Spleen (tissue), 11 donors: ENCODE measurements around the gene LEKR1. TPM values are rescaled to one million over a fixed set of nuclear protein-coding genes. Genes with fewer than 3 reads are reported as not detected.
"Not testable (repeated sequence)": the region's sequence is repeated elsewhere in the genome, so short reads cannot be mapped to it uniquely, and the experiment has no call there.

Experiments used
- DNase-seq: peaks from one replicate; pipeline ENCODE4 v3.0.0-alpha.2; 2020
- H3K27ac ChIP-seq, 8 donors: fragments of 200-600 bp; sonication (generic) in 7 of 8; 1 replicate in 4 of 8; 2 replicates in 4 of 8; pipeline versions ENCODE4 v1.5.0 to v1.8.0; 2016 to 2021; ENCODE audit warnings: inconsistent platforms in 4 of 8, mild to moderate bottlenecking in 4 of 8, moderate library complexity in 1 of 8
- H3K27me3 ChIP-seq, 7 donors: fragments of 200-600 bp; sonication (generic) in 6 of 7; replicated peaks in 1 of 7; 1 replicate in 4 of 7; 2 replicates in 3 of 7; pipeline versions ENCODE4 v1.5.0 to v1.8.0; 2016 to 2021; ENCODE audit warnings: inconsistent platforms in 3 of 7, mild to moderate bottlenecking in 1 of 7
- H3K36me3 ChIP-seq, 6 donors: fragments of 200-600 bp; sonication (generic) in 5 of 6; 1 replicate in 4 of 6; 2 replicates in 2 of 6; pipeline versions ENCODE4 v1.5.0 to v1.8.0; 2016 to 2021; ENCODE audit warnings: inconsistent platforms in 2 of 6
- H3K4me1 ChIP-seq, 6 donors: fragments of 200-600 bp; sonication (generic) in 5 of 6; 1 replicate in 3 of 6; 2 replicates in 3 of 6; pipeline versions ENCODE4 v1.5.0 to v1.8.0; 2016 to 2021; ENCODE audit warnings: inconsistent platforms in 3 of 6
- H3K4me3 ChIP-seq, 8 donors: fragments of 200-600 bp; sonication (generic) in 7 of 8; 1 replicate in 4 of 8; 2 replicates in 4 of 8; pipeline versions ENCODE4 v1.5.0 to v1.8.0; 2016 to 2021; ENCODE audit warnings: inconsistent platforms in 4 of 8, mild to moderate bottlenecking in 4 of 8, moderate library complexity in 2 of 8
- H3K9me3 ChIP-seq, 8 donors: fragments of 200-600 bp; sonication (generic) in 7 of 8; 1 replicate in 4 of 8; 2 replicates in 4 of 8; pipeline versions ENCODE4 v1.5.0 to v1.8.0; 2016 to 2021; ENCODE audit warnings: inconsistent platforms in 4 of 8
- CTCF ChIP-seq, 11 experiments: fragments of 200-600 bp in 7 of 11; fragments of 450-650 bp in 4 of 11; sonication (generic) in 4 of 11; IDR thresholded peaks in 8 of 11; conservative IDR thresholded peaks in 3 of 11; 1 replicate in 7 of 11; 2 replicates in 4 of 11; pipeline versions ENCODE4 v1.4.0 to v1.8.0; 2016 to 2021; ENCODE audit warnings: antibody characterized with exemption in 11 of 11, inconsistent platforms in 4 of 11, mild to moderate bottlenecking in 1 of 11
- POLR2A ChIP-seq, 3 donors: fragments of 450-650 bp; IDR thresholded peaks; one replicate each; pipeline ENCODE4 v1.5.1; 2017; ENCODE audit warnings: antibody characterized with exemption in 3 of 3, mild to moderate bottlenecking in 1 of 3
- POLR2AphosphoS5 ChIP-seq, 3 donors: sonication (generic); formaldehyde crosslinking; IDR thresholded peaks; one replicate each; pipeline ENCODE4 v1.5.1; 2017; ENCODE audit warnings: antibody characterized with exemption in 3 of 3
- WGBS, 5 donors: extraction: QIAGEN DNeasy Blood & Tissue Kit in 3 of 5; methylation state at CpG; one replicate each; pipeline versions ENCODE4 v1.1.5 to v1.1.7; 2013 to 2018; 5-methylcytosine and 5-hydroxymethylcytosine counted together
- intact Hi-C: fragments of 100-400 bp; cut with DNase I; formaldehyde crosslinking; loops from one replicate; pipeline ENCODE4 v1.15.0; 2023; ENCODE audit warnings: low total_unique reads
- polyA plus RNA-seq, 3 donors: library from polyadenylated mRNA; stranded (reverse); fragments of 200-250 nt; gene quantifications; one replicate each; pipeline ENCODE4 v1.2.1, GENCODE V29; 2013
- total RNA-seq, 7 donors: library from RNA; depleted of rRNA in 3 of 7; stranded (reverse); fragments of >200 nt in 3 of 7; fragmentation: NEBNext Ultra II Directional in 4 of 7; extraction: Animal tissue kit (Norgen Biotek cat#: 25700) in 4 of 7; gene quantifications; one replicate each; pipeline versions ENCODE4 v1.1.0 to v1.2.1, GENCODE V29; 2016 to 2021
- donor health status: healthy with polysubstance abuse.
- donor health status: DM: no; HTN: no; CAD: no; lungs with moderate emphysema.
- donor health status: DM: no; HTN: no; CAD: no.
- donor health status: Bipolar disorder and iron deficiency.
- donor health status: healthy.
- donor health status: DM: no; HTN: no; CAD: no.
- donor health status: DM: yes; HTN: yes; CAD: no.

The LEKR1 gene
- total and polyA plus RNA-seq, 10 donors, result 0.48 to 7.5 (median 2.5) TPM

DNA sequence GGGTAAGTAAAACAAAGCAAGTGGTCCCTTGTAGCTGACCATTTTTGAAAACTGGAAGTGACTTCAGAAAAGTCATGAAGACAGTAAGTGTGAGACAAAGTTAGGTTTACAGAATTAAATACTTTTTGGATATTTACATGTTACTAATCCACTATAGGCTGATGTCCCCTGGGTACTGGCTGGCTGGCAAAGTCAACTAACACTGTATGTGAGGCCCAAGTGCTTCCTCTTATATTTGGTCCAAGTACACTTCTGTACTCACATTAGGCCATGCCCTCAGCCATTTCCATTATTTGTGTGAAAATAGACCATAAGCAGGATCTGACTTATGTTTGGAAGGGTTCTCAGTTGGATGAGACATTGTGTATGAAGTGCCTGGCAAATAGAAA, 5.5 kb upstream of the LEKR1 start:
- DNase-seq, result no peak
- intact Hi-C loops, result no loop called here
- no peaks in the 10 kb centered on the region for H3K36me3 ChIP-seq
- no peaks in the 10 kb centered on the region for H3K27me3 ChIP-seq
- no peaks in the 10 kb centered on the region for H3K9me3 ChIP-seq
- no peak overlapping the region for H3K27ac ChIP-seq
- TF ChIP-seq CTCF (IDR thresholded peaks at IDR 0.05 in 8 of 11, conservative IDR thresholded peaks at IDR 0.05 in 3 of 11) (no peak), POLR2AphosphoS5 (IDR thresholded peaks at IDR 0.05) (no peak), POLR2A (IDR thresholded peaks at IDR 0.05) (no peak)
- peaks cover 7 to 33% (median 20%) of the 10 kb centered on the region in 6 donors for H3K4me1 ChIP-seq
- H3K4me3 ChIP-seq, result no peak overlapping the region

GRCh38 chr3:156822626-156823260, 3.4 kb upstream of the LEKR1 start:
- H3K9me3 ChIP-seq, H3K27me3 ChIP-seq, H3K4me3 ChIP-seq, H3K36me3 ChIP-seq, intact Hi-C loops, H3K27ac ChIP-seq: not testable (repeated sequence)
- H3K4me1 ChIP-seq, result peaks cover 10 to 28% (median 17%) of the 10 kb centered on the region in 6 donors
- peak; percentile 74 for DNase-seq
- 94 to 98% (median 96%) methylated on average over 21 to 32 of the region's 32 CpGs for WGBS, 5 donors

DNA sequence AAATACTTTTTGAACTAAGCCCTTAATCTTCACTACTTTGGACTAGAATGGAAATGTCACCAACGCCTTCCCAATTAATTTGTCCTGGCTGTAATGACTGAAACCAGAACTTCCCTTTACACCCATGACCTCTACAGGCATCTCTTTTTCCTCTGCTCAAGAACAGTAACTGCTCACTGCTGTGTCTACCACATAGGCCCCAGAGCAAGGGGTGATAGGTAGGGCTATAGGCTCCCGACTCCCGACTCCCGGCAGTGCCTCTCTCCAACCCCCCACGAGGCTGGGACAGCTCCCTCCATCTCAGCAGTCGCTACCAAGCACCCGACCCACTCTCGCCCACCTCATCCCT, 384 bp upstream of the LEKR1 start:
- WGBS, 5 donors, result 4 to 5% (median 4%) methylated on average over 8 of the region's 8 CpGs
- intact Hi-C loops, result no loop called here
- peaks cover 4 to 19% (median 9%) of the 10 kb centered on the region in 6 donors for H3K4me1 ChIP-seq

DNA sequence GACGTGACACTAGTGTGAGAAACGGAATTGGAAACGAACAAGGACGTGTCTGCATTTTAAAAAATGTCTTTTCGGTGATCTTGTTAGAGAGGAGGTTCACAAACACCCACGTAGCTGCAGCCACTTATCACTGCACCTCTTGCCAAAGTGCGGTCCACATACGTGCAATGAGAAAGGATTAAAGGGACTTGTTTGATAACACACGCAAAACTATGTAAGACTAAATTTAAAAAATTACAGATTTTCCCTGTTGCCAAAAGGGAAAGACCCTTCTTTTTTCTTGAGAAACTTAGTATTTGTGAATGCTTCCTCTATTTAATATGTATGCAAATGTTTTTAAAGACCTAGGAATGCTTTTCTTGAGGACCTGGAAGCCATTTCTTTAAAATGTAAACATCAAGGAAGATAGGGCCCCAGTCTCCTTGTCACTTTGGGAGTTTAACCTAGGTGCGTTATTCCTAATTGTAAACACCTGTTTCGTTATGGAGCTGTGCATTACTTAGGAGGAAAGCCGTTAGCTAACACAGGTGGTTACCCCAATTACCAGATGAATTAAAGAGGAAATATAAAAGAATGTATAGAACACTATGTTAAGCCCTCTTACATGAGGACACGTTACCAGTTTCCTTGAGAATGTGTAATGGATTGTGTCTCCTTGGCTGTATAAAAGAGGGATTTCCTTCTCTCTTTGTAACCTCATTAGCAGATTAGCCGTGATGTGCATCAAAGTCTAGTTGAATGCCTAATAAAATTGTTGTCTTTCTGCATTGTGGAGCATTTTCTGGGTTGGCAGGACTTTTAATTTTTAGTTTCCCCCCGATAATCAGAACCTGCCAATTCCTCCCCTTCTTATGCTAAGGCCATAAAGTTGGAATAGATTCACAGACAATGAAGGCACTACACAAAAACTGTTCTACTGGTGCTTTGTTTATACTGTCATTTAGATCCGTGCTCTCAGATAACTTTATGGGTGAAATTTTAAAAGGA, 1.0 kb downstream of the LEKR1 start:
- TF ChIP-seq POLR2A (IDR thresholded peaks at IDR 0.05), result no peak
- TF ChIP-seq CTCF (IDR thresholded peaks at IDR 0.05 in 8 of 11, conservative IDR thresholded peaks at IDR 0.05 in 3 of 11), result no peak
- no peak for TF ChIP-seq POLR2AphosphoS5 (IDR thresholded peaks at IDR 0.05)
- no peak for DNase-seq
- H3K9me3 ChIP-seq, result no peaks in the 10 kb centered on the region
- H3K27me3 ChIP-seq, result no peaks in the 10 kb centered on the region
- 40 to 48% (median 44%) methylated on average over 16 of the region's 16 CpGs for WGBS, 5 donors
- peaks cover 4 to 19% (median 9%) of the 10 kb centered on the region in 6 donors for H3K4me1 ChIP-seq
- intact Hi-C loops, result no loop called here
- H3K4me3 ChIP-seq, result peak overlapping the region; percentile 54 to 93 (median 72)
- peak overlapping the region; percentile 63 to 95 (median 90) for H3K27ac ChIP-seq
- no peaks in the 10 kb centered on the region for H3K36me3 ChIP-seq

More for the DNA sequence above, 384 bp upstream of the LEKR1 start:
- no peak for DNase-seq
- no peaks in the 10 kb centered on the region for H3K36me3 ChIP-seq
- H3K27ac ChIP-seq, result peak overlapping the region; percentile 63 to 95 (median 90)
- peak overlapping the region; percentile 54 to 93 (median 72) for H3K4me3 ChIP-seq
- no peaks in the 10 kb centered on the region for H3K27me3 ChIP-seq
- no peaks in the 10 kb centered on the region for H3K9me3 ChIP-seq
- no peak for TF ChIP-seq POLR2AphosphoS5 (IDR thresholded peaks at IDR 0.05)
- TF ChIP-seq POLR2A (IDR thresholded peaks at IDR 0.05), result no peak
- no peak for TF ChIP-seq CTCF (IDR thresholded peaks at IDR 0.05 in 8 of 11, conservative IDR thresholded peaks at IDR 0.05 in 3 of 11)
